ENCODE measurements around the gene ARHGAP42. TPM values are rescaled to one million over a fixed set of nuclear protein-coding genes. Genes with fewer than 3 reads are reported as not detected.
"Not testable (repeated sequence)": the region's sequence is repeated elsewhere in the genome, so short reads cannot be mapped to it uniquely, and the experiment has no call there.

The ARHGAP42 gene
- total RNA-seq, 1 experiment from 2014 or later: 11.4 TPM

DNA sequence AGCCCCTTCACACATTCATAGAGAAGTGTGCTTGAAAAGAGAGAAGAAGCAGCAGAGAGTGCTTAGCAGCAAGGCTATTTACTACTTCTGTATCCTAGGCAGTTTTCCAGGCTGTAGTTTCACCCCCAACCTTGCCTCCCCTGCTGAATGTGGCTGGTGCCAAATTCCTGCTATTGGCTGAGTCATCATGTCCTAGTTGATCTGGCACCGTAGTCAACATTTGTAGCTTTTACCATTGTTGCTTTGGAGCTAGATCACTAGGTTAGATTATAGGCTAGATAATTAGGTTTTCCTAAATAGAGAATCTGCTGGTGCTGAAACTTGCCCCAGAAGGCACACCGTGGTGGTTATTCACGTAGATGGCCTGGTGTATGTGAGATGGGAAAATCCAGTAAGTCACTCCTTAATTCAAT lies 32.7 kb downstream of the ARHGAP42 start:
- DNase-seq (ENCODE audit: low read depth): peak; percentile 94

DNA sequence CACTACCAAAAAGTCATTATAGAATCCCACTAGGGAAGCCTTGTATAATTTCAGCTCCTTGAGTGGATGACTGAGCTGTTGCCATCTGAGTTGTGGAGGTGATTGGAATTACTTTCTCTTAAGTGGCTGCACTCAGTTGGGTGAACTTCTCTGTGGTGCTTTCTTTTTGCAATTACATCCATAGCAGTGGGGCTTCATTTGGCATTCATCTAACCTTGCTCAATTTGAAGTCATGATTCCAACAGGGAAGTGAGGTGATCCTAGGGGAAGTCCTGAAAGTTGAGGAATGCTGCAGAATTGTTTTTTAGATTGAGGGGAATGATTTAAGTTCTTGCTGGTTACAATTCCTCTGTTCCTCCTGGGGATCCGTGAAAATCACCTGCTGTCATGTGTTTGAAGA lies 39.6 kb downstream of the ARHGAP42 start:
- no peak for DNase-seq (ENCODE audit: low read depth)

DNA sequence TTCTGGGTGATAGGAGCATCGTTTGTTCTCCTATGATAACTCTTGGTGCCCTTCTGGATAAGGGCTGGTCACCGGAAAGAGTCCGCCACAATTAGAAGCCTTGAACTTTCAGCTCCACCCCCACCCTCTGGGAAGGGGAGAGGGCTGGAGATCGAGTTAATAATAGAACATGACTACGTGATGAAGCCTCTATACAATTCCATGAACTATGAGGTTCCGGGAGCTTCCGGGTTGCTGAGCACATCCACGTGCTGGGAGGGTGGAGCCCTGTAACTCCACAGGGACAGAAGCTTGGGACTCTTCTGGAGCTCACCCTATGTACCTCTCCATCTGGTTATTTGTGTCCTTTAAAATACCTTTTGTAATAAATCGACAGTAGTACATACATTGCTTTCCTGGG lies 40.3 kb downstream of the ARHGAP42 start:
- peak; percentile 78 for DNase-seq (ENCODE audit: low read depth)

DNA sequence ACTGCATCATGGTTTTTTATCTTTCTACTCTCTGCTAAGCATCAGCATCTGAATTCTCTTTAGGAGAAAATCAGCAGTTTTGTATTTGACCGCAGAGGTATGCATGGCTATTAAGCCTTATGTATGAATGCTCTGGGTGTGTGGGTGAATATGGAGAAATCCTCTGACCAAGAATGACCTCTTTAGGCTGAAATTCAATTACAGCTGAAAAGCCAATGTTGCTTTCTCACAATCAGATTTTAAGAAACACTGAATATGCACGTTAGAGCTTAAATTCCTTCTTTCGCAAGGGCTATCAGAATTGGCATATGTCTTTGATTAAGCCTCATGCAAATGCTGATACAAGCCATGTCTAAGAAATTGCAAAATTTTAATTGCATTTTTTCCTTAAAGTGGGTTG lies 43.2 kb downstream of the ARHGAP42 start:
- peak; percentile 58 for DNase-seq (ENCODE audit: low read depth)

DNA sequence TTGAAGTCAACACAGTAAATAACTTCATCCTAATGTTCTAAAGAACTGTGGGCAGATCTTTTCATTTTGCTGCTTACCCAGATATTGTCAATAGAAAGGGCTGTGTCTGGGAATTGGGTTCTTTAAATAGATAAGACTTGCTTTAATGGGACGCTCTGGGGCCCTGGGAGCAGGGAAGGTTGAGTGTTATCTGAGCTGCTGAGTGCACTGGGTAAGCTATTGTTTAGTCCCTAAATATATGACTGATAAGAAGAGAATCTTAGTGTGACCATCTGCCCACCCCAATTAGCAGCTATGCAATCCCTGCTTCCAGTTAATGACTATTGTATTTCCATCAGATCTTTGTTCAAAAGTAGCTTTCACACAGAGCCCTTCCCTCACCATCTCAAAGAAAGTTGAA lies 44.4 kb downstream of the ARHGAP42 start:
- DNase-seq (ENCODE audit: low read depth): no peak

DNA sequence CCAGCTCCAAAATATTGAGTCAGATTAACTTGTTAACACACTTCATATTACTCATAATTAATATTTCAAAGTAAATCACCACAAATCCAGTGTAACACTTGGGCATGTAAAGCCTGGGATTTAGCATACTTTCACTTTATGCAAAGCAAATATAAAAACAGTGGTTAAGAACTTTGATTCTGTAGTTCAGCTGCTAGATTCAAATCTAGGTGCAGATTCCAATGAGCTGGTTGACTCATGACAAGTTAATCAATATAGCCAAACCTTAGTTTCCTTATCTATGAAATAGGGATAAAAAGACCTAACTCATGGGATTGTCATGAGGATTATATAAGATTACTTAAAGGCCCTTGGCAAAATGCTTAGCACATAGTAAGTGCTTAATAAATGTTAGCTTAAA lies 45.9 kb downstream of the ARHGAP42 start:
- no peak for DNase-seq (ENCODE audit: low read depth)

DNA sequence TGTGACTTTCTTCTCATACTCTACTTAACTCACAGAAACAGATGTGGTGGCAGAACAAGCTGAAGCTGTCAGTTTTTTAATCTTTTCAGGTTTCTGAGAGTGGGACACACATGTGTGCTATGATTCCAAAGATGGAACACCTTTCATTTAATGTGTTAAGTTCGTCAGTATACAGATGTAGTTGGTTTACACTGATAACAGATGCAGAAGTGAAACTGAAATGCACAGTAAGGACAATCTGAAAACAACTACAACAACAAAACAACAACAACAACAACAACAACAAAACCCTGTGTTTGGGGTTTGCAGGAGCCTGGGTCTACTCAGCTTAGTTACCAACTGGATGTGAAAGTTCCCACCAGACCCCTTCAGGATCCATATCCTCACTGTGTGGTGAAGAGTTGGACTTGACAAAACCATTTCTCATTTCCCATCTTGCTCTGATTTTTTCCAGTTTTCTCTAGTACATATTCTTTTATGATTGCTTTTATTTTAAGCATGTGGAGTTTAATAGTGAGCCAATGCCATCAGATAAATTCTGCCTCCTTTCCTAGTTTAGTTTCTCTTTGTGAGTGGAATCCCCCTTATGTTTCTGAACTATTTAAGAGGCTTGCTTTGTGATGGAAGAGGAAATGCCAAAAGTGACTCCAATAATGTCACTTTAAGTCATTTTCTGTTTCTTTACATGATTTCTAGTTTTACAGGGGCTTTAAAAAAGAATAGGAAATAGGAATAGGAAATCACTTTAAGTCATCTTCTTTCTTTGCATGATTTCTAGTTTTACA lies 47.8 kb downstream of the ARHGAP42 start:
- DNase-seq (ENCODE audit: low read depth): no peak

DNA sequence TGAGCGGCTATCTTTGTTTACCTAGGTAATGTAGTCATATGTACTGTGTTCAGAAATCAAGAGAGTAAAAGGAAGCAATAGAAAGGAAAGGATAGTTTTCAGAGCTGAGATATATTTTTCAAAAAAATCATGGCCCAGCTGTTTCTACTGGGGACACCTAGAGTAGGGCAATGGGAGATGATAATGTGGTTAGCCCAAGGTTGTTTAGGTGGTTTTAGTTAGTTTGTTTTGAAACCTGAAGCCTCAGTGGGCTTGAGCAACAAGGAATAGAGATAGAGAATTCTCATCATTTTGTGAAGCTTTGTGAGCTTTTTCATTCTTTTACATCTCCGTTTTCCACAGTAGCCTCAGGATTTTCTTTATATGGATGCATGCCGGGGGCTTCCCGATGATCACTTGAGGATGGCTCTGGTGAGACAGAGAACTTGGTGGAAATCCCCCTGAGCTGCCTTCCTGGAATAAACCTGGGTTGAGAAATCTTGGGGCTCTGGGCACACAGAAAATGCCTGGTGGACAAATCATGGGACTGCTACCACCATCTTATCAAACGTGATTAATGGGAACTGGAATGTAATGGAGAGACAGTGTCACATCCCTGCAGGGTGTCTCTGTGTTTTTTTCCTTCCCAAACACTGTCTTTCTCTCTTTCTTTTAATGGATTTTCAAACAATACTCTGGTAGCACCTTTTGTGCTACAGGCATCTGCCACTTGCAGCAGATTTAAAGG lies 49.0 kb downstream of the ARHGAP42 start:
- peak; percentile 81 for DNase-seq (ENCODE audit: low read depth)

DNA sequence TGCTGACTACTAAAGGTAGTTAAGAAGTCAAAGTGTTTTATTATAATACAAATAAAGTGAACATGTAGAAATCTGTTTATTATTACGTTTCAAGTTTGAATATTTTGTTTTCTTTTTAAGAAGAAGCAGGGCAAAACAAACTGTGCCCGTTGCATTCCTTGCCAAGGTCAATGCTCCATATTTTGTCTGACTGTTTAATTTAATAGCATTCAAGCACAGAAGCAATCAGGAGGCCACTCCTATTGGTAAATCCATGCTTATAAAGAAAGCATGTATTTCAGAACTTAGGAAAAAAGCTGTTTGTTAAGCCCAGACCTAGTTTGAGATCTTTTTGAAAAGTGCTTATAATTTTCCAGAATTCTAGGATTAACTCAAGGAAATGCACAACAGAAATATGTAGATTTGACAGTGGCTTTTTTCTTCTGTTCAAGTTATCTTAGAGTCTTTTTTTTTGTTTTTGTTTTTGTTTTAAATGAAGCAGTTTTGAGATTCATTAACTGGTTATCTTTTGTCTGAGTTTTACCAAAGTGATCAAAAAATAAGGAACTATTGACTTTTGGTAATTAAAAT lies 51.7 kb downstream of the ARHGAP42 start:
- no peak for DNase-seq (ENCODE audit: low read depth)

DNA sequence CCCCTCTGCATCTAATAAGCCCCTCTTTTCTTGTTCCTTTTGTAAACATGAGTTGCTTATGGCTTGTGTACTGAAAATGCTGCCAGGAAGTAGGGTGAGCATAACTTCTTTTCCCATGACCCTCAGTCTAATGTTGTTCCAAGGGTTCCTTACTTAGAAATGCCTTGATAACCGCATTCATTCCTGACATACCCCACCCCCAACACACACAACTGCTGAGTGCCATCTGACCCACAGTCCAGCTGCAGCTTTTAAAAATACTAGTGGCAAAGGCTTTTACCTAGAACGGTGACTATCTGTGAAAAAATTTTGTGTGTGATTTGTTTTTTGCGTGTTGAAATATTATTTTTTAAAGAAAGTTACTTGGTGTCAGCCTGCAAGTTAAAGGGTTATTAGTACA lies 52.6 kb downstream of the ARHGAP42 start:
- peak; percentile 92 for DNase-seq (ENCODE audit: low read depth)

DNA sequence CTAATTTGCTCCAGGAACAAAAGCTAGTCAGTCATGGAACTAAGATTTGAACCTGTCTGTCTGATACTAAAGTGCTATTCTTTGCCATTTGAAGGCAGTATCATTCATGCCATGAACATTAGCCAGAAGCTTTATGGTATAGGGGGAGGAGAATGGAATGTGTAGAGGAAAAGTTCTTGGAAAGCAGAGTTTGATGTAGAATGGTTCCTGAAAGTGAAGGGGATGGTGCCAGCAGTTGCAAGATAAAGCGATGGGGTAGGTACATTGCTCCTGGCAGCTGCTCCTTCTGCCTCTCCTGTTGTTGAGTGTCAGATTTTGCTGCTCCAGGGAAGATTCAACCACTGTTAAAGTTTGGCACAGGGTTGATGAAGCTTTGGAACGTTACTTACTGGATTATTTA lies 53.4 kb downstream of the ARHGAP42 start:
- peak; percentile 48 for DNase-seq (ENCODE audit: low read depth)

DNA sequence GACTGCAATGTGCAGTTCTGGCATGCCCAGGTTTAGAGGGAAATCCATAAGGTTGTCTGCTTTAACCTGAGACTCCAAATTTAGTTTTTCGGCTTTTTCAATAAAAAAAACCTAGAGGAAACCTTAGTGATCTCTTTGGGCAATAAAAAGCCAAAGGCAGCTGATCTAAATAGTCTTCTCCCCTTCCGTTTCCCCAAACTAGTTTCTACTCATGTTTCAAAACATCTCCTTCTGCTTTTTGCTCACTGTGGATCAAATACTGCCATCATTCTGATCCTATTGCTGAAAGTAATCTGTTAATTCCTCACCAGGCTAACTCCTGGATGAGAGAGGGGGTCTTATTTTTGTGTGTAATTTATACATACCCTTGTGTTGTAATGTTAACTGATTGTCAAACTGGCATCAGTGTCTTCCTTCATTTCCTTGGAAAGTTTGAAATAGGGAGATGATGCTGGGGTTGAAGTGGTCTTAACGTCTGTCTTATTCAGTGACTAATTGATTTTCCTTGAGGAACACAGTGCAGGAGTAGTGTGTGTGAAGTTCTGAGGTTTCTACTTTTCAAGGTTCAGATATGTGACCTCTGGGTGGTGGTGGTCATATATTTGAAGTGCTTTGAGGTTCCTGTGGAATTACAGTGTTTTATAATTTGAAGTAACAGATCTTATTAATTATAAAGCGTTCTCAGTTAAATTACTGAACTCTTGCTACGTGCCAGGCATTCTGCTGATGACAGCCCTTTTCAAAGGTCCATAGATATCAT lies 55.0 kb downstream of the ARHGAP42 start:
- DNase-seq (ENCODE audit: low read depth): no peak

DNA sequence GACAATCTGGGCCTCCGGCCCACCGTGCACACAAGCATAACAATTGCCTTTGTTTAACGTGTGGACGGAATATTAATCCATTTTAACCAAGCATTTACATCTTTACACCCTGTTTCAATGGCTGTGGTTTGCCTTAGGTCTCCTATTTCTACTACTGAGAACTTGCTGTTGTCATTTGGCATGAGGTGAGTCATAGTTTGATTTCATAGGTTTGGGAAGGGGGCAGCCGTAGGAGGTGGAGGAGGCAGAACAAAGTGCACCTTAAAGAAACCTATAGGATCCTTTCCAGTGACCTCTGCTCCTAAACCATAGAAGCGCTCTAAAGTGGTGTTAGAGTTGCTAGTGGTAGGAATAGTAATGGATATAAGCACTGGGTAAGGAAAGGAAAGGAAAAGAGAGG lies 59.4 kb downstream of the ARHGAP42 start:
- no peak for DNase-seq (ENCODE audit: low read depth)

DNA sequence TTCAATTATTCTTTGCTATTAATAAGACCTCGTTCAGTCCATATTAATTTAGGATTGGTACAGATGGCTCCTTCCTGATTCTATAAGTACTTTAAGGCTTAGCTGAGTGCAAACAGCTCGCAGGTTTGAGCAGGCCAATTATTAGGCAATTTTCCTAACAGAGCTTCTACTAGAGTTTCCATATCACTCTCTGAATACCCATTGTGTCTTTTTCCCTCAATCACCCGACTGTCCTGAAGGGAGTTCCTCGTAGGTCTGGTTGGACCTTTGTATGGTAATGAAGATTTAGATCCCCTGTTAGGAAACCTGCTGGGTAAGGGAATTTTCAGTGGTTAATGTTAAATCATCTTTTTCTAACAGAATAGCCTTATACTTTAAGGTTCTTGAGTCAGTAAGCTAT lies 61.1 kb downstream of the ARHGAP42 start:
- DNase-seq (ENCODE audit: low read depth): no peak

DNA sequence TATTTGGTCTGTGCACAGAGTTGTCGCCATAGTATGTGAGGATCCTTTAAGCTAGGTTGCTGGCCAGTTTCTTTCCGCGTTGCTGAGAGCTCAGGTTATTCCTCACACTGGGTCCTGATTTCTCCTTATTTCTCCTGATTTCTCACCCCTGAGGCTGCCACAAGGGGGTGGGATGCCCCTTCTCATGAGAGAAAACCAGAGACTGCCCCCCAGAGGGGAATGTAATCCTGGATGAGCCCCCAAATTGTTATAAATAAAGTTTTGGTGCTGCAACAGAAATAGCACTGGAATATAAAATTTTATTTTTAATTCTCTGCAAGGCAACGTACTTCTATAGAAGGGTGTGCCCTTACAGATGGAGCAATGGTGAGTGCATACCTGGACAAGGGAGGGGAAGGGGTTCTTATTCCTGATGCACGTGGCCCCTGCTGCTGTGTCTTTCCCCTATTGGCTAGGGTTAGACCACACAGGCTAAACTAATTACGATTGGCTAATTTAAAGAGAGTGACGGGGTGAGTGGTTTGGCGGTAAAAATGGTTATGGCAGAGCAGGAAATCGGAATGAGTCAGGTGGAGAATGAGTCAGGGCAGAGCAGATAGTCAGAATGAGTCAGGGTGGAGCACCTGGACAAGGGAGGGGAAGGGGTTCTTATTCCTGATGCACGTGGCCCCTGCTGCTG lies 62.9 kb downstream of the ARHGAP42 start:
- DNase-seq (ENCODE audit: low read depth): not testable (repeated sequence)

DNA sequence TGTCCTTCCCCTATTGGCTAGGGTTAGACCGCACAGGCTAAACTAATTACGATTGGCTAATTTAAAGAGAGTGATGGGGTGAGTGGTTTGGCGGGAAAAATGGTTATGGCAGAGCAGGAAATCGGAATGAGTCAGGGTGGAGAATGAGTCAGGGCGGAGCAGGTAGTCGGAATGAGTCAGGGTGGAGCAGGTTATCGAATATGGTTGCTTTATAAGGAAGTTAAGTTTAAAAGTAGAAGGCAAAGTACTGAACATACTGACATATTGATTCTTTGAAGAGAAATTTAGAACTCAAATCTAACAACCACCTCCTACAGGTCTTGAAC lies 63.4 kb downstream of the ARHGAP42 start:
- not testable (repeated sequence) for DNase-seq (ENCODE audit: low read depth)

DNA sequence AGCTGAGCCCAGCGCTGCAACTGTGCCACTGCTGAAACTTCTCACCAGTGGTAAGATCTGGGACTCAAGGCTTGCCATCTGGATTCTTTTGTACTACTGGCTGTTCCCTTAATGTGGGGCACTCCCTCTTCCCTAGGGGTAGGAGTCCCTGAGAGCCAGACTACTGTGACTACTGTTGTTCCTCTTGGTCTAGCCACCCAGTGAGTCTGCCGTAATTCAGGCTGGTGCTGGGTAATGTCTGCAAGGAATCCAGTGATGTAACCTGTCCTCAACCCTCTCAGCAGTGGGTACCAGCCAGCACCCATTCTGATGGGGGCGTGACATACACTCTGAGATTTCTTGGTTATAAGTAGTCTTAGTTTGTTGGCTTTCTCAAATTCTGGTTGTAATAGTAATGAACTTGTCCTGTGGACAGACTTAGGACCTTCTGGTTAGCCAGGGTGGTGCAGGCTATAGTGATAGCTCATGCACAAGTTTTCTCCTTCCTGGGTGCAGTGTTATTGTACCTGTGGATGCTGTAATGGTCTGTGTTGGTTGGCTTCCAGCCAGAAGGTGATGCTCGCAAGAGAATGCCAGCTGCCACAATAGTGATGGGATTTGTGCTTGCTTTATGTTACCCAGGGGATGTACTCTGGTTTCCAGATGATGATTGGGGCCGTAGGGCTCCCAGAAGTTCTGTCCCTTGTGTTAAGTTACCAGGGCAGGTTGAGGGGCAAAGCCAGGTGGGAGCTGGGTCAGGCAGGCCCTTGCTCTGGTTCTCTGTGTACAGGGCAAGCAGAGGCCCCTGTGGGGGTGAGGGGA lies 65.5 kb downstream of the ARHGAP42 start:
- DNase-seq (ENCODE audit: low read depth): no peak

DNA sequence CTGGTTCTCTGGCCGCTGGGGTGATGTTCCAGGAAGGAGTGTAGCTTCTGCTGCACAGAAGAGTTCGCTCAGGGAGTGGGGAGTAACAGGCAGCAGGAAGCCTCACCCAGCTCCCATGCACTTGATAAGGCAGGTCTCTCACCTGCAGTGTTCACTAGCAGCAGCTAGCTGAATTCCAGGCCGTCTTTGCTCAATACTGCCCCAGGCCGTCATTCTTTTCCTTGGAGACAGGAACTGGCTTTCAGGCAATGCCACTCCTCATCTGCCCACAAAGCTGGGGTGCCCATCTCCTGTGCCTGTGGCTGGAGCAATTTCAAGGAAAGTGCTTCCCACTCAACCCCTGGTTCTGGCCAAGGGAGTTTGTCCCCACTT lies 66.1 kb downstream of the ARHGAP42 start:
- peak; percentile 38 for DNase-seq (ENCODE audit: low read depth)

DNA sequence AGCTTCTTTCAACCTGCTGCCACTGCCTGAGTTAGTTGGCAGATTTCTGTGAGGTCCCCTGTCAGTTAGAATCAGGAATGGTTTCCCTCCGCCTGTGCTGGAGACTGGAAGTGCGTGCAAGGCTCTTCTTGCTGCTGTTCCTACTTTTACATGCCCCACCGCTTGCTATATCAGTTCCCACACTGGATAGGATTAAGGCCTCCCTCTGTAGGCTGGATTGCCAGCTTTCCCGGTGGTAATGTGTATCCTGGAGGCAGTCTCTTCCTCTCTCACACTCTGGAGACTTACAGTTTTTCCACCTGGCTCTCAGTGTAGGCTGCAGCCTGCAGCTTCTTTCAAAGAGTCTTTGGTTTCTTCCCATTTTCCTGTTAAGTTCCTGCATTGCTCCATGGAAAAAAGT lies 66.5 kb downstream of the ARHGAP42 start:
- DNase-seq (ENCODE audit: low read depth): peak; percentile 23

DNA sequence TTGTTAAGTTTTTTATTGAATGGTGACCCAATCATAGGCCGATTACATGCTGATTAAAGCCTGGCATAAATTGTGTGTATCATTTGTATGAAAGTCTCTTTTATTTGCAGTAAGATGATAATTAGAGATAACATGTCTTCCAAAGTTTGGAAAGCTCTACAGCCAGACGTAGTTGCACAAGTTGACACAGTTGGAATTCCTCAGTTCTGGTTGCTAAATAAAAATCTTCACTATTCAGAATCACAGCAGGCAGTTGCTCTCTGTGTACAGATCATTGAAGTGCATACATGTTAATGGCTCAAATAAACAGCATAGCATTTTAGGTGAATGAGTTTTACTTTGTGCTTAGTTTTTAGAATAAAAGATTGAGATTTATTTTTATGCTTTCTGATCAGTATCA lies 69.5 kb downstream of the ARHGAP42 start:
- no peak for DNase-seq (ENCODE audit: low read depth)

DNA sequence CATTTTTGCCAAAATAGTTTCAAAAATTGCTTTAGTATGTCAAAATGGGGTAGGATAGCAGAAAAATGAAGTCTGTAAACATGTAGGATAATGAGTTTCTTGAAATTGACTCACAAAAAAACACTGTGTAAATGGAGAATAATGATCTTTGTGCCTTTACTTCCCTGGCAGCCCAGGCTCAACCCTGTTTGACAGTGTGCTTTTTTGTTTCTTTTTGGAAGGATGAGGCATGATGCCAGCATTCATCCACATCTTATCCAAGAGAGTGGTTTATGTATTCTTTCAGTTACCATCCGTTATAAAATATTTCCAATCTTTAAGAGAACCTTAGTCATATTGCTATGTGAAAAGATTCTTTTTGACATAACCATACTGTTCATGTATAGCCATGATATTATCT lies 70.6 kb downstream of the ARHGAP42 start:
- DNase-seq (ENCODE audit: low read depth): peak; percentile 22

Data from RPMI7951 (cell line).